ENCODE results near the gene FAM83G.
"Not testable (repeated sequence)": the region's sequence is repeated elsewhere in the genome, so short reads cannot be mapped to it uniquely, and the experiment has no call there.

The FAM83G gene

DNA sequence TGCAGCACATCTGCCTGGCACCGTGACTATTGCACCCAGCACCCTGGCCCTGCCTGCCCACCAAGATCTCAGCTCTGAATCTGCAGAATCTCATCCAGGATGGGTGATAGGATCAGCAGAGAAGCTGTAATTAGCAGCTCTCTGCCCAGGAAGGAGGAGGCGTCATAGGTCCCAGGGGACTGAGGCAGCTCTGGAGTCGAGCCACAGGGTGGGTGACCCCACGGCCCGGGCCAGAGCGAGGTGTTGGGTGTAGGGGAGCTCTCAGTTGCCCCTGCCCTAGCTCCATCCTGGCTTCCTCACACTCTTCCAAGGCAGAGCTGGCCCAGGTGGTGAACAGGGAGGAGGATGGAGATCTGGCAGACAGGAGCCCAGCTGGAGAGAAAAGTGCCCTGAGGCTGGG, 18.2 kb upstream of the FAM83G start:
- no peak for DNase-seq (ENCODE audit: low spot score)

DNA sequence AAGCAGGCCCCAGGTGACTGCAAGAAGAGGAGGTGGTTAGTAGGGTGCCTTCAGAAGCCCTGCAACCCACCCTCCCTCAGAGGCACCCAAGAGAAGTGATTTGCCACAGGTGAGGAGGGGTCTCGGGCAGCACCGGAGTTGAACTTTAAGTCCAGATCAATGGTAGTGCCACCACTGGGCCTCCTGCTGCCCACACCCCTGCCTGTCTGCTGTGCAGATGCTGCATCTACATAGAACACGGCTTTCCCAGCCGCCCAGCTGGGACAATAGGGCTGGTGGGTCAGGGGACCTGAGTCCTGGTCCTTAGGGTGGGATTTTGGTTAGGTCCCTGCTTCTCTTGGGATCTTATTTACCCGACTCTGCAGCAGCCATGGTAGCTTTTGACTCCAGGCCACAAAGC, 17.6 kb upstream of the FAM83G start:
- DNase-seq (ENCODE audit: low spot score), result no peak

DNA sequence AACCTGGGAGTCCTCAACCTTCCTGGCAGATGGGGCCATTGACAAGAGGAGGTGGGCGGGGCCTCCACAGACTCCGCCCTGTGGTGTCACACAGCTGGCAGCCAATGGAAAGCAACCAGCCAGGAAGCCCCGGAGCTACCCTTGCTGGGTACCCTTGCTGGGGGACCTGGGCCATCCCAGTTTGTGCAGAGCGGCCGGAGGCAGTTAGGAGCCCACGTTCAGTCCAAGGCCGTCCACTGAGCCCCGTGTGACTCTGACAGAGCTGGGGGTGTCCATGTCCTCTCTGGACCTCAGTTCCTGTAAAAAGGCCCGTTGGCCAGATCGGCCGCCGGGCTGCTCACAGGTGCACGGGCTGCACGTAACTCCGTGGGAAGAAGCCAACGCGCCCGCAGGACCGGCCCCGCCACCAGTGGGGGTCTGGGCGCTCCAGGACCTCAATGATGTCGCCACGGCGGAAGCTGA, 17.1 kb upstream of the FAM83G start:
- DNase-seq (ENCODE audit: low spot score), result no peak

DNA sequence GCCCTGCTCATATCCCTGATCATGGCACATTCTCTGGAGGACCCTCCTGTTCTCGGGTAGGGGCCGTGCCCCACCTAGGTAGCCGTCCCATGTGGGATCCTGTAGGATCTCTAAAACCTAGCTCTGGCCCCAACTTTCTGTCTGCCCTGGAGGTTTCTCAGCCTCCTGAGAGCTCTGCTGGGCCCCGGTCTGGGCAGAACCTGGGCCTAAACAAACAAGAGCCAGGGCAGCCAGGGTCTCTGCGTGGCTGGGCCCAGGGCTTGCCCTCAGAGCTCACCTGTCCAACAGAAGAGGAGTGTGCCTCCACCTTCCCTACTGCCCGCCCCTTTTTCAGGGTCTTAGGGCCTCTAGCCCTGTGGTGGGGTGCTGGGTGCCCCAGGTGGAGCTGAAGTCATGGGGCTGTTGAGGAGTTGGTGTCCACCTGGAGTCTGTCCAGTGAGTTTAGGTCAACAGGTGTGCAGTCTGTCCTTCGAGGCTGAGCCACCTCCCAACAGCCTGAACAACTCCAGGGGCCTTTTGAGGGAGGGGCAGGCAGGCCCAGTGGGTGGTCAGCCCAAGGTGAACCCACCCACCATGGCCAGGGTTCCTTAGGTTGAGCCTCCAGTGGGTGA, 16.6 kb upstream of the FAM83G start:
- DNase-seq (ENCODE audit: low spot score), result not testable (repeated sequence)

DNA sequence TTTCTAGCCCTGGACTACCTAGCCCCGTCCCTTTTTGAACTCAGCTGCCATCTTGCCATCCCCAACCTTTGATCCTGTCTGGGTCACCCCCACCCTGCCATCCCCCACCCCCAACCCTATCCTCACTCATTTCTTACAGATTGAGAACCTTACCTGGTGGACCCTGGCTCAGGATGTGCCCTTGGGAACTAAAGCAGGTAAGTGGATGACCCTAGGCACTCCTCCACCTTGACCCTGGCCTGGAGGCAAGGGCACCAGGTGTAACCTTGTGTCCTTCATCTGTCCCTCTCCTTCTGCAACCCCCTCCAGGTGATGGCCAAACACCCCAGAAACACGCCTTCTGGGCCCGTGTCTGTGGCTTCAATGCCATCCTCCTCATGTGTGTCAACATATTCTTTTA, 15.5 kb upstream of the FAM83G start:
- no peak for DNase-seq (ENCODE audit: low spot score)

DNA sequence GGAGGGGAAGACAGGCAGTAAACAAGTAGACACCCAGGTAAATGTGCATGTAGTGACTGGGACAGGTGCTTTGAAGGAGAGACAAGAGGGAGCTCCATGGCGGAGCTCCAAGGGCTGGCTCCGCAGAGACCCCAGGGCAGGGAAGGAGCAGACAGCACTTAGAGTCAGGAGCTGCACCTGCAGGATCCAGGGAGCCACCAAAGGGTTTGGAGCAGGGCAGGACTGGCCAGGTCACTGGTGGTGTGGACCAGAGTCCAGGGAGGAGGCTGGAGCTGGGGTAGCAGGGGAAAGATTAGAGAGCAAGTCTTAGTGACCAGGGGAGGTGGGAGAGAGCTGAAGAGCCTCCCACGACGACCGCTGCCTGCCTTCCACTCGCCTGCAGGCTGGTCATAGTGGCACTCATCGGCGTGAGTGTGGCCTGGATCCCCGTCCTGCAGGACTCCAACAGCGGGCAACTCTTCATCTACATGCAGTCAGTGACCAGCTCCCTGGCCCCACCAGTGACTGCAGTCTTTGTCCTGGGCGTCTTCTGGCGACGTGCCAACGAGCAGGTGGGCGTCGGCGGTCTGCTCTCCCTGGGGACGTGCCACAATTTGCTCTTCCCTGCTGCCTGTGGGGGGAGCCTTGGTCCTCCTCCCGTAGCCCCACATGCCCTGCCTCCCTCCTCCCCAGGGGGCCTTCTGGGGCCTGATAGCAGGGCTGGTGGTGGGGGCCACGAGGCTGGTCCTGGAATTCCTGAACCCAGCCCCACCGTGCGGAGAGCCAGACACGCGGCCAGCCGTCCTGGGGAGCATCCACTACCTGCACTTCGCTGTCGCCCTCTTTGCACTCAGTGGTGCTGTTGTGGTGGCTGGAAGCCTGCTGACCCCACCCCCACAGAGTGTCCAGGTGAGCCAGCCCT, 14.7 kb upstream of the FAM83G start:
- DNase-seq (ENCODE audit: low spot score), result no peak

DNA sequence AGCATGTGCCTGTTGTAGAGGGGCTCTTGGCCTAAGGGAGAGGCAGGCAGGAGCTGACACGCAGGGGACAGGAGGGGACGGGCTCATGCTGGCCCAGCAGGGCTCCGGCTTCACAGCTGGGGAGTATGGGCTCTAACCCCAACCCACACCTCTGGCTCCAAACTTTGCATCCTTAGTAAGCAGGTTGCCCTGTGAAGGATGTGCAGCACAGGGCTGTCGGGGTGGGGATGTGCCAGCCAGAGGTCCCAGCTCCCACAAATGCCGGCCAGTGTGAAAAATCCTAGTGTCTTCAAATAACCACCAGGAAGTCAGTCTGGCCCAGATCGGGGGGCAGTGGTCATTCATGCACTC, 14.0 kb upstream of the FAM83G start:
- DNase-seq (ENCODE audit: low spot score), result no peak

DNA sequence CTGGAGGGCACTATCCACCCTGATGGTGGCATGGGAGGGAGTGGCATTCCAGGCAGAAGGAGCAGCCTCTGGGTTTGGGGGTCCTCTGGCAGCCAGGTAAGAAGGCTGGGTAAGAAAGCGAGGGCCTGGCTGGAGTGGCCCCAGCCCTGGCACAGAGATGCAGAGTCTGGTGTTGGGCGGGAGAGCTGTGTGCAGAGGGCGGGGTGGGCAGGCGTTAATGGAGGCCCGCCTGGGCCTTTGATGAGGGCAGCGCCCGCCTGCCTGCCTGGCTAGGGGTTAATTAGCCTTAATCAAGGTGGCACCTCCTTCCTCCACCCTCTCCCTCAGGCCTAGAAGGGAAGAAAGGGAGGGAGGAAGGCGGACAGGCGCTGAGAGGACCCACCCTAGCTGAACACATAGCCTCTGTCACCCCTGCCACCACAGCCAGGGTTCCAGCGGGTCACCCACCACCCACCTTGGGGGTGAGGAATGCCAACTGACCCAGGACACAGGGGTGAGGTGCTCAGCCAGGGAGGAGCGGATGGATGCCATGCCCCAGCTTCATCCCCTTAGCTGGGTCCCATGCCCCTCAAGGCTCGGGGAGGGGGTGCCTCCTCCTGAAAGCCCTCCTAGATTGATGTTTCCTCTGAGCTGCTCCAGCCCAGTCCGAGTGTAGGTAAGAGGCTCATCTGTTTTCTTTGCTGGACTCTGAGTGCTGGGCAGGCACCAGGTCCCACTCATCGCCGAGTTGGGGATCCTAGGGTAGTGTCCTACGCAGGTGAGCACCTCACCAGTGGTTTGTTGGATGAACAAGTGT, 13.4 kb upstream of the FAM83G start:
- no peak for DNase-seq (ENCODE audit: low spot score)

DNA sequence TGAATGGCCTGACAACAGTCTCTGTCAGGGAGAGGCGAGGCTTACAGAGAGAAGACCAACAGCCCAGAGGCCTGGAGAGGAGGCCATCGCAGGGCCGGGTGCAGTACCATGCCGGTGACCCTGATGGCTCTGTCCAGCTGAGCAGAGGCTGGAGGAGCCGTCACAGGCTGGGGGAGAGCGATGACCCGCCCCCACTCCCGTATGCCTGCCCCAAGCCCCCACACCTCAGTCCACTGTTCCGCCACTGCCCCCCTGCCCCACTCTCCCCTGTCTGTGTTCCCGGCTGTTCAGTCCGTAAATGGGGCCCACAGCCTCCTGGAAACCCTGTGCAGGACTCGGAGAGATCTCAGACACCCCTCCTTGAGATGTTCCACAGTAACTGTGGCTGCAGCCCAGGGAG, 12.8 kb upstream of the FAM83G start:
- no peak for DNase-seq (ENCODE audit: low spot score)

DNA sequence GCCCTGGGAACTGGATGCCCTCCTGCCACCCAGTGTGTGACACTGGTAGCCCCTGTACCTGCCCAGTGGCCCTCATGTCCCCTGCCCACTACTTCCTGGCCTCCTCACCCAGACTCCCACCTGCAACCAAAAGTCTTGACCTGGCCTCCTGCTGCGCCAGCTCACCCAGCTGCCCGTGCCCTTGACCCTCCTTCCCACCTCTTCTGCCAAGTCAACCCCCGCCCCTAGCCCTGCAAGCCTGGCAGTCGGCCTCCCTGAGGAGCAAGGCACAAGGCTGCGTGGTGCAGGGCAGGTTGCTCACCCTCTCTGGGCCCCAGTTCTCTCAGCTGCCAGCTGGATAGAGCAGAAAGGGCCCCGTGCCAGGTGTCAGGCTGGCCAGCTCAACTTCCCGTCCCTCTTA, 12.3 kb upstream of the FAM83G start:
- no peak for DNase-seq (ENCODE audit: low spot score)

DNA sequence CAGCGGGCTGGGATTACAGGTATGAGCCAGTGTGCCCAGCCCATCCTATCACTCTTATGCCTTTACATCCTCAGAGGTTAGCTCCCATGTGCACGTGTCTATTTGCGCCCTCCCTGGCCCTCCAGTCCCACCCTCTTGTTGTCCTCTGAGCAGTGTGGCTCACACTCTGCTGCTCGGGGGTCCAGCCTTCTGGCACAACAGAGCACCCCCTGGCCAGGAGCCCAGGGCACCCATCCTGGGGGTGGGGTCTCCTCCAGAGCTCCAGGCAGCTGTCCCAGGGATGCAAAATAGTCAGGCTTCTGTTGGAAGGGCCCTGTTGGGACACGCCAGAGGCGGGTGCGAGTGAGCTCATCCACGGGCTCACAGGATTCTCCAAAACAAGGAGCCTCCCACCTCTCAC, 11.7 kb upstream of the FAM83G start:
- no peak for DNase-seq (ENCODE audit: low spot score)

DNA sequence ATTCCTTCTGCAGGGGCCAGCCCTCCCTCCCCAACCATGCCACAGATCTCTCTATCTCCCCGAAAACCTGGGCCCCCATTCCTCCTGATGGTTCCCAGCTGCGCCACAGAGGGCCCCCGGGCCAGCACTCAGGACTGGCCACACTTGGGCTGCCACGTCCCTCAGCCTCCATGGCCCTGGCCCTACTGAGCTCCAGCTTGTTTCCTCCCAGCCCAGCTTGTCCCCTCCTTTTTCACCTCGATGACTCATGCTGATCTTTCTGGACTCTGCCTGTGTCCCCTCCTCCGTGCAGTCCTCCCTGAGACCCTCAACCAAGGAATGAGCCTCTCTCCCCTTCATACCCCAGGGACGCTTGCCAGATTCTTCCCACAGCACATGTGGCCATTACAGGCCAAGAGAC, 10.9 kb upstream of the FAM83G start:
- DNase-seq (ENCODE audit: low spot score), result no peak

DNA sequence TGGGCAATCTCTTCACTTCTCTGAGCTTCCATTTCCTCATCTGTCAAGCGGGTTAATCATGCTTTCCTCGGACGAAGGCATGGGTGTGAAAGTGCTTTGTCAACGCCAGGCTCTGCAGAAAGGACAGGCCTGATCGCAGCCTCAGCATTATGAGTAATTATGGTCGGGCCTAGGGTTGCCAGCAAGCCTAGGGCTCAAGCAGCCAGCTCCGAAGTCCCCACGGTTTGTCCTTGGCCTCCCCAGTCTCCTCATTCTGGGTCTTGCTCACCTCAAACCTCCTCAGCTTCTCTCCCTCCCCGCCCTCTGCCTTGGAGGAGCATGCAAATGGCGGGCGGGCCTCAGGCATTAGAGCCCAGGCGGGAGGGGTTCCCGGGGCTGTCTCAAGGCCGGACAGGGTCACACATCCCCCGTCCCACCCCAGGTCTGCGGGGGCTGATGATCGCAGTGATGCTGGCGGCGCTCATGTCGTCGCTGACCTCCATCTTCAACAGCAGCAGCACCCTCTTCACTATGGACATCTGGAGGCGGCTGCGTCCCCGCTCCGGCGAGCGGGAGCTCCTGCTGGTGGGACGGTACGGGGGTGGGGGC, 10.2 kb upstream of the FAM83G start:
- DNase-seq (ENCODE audit: low spot score), result no peak

DNA sequence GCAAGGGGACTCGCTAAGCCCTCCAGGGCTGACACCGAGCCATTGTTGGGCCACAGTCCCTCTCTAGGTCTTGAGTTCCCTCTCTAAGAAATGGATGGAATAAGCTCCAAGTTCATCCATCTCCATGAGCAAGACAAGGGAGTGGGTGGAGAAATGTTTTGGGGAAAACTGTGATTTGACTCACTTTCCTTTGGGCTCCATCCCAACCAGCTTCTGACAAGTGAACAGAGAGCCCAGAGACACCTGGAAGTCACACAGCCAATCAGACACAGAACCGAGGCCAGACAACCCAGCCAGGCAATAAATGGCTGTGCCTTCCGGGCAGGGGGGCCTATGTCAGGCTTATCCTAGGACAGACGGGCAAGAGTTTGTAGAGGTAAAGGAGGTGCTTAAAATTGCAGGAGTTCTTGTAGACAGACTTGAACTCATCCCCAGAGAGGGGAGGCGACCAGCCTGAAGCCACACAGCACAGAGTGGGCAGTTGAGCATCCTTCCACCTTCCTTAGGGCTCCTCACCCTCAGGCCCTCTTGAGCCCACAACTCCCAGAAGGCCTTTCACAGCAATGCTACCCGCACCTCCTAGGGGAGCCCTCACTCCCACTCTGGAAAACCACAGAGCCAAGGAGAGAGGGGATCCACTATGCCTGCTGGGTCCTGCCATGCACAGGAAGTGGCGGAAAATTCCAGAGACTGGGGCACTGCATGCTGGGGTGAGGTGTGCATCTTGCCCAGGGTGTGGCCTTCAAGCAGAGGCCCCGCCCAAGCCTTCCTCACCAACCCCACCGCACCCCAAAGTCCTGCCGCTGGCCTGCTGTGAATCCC, 9.5 kb upstream of the FAM83G start:
- DNase-seq (ENCODE audit: low spot score), result no peak

DNA sequence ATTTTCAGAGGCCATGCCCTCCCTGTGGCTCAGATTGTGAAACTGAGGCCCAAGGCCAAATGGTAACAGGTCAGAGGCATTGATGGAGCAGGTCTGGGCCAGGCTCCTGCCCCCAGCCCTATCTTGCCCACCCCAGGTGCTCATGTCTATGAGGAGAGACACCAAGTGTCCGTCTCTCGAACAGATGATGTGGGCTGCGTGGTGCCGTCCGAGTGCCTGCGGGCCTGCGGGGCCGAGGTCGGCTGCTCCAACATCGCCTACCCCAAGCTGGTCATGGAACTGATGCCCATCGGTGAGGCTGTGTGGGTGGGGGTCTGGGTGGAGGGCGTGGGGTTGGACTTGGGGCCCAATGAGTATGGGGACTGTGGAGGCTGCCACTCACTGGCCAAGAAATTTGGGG, 8.7 kb upstream of the FAM83G start:
- no peak for DNase-seq (ENCODE audit: low spot score)

DNA sequence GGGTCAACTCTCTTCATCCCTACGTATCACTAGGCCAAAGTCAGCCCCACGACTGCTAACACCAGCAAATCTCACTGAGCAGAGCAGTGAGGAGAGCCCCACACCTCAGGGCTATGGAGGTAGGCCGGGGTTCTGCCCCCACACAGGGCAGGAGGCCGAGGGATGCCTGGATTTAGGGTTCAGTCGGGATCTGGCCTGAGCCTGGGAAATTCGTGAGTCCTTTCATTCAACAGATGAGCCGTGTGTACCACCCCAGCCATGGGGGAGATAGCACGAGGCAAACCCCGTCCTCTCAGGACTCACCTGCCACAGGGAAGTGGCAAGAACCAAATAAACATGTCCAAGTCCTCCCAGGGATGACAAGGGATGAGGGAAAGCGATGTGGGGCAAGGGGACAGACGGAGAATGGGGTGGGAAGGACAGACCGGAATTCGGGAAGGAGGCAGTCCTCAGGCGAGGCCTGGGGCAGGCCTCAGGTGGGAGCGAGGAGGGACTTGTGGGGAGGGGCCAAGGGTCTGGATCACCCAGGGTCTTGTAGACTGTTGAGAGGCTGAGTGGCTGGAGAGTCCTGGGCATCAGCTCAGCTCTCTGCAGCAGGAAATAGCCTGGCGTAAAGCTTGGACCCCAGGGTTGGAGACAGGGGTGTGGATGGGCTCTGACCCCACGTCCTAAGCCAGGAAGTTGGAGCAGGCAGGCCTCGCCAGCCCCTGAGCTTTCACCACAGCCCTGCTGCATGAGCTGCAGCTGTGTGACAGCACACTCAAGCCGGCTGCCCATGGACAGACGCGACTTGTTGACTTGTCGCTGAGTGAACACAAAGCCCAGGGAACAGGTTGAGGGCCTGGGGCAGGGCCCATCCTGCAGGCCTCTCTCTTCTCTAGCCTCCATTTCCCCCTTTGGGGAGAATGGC, 7.9 kb upstream of the FAM83G start:
- DNase-seq (ENCODE audit: low spot score), result no peak

DNA sequence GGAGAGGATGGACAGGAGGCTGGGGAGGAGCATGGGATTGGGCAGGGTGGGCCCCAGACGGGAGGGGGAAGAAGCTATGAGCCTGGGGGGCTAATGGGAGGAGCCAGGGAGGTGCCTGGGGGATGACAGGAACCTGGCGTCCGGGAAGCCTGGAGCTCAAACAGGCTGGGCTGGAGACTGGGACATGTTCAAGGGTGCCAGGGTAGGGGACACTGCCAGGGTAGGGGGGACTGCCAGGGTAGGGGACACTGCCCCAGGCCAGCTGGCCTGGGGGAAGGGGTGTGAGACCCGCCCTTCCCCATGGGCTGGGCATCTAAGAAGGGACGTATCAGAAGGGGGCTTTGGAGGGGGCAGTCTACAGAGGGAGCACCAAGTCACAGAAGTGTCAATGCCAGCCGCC, 7.0 kb upstream of the FAM83G start:
- no peak for DNase-seq (ENCODE audit: low spot score)

DNA sequence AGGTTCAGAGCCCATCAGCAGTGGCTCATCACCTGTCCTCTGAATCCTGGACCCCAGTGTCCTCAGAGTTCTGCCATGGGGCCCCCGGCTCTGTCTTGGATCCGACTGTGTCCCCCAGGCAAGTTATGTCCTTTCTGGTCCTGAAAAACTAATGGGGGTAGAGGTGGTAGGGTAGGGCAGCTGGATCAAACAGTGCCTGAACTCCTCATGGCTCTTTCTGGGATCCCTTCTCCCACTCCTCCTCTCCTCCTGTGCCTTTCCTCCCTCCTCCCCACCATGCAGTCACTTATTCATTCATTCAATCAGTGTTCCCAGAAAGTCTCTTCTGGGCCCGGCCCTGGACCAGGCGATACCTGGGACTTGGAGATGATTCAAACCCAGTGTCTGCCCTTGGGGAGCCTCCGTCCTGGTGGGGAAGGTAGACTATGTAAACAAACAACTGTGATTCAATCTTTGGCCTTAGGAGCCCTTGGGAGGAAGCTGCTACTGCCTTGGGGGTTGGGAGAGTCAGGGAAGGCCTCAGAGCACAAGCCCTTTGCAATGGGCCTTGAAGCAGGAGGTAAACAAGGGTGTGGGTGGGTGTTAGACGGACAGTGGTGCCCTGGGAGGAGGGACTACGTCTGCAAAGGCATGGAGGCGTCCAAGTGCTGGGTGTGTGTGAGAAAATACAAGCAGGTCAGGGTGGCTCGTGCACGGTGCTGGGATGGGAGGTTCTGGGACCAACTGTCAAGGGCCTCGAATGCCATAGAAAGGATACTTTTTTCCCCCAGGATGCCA, 6.4 kb upstream of the FAM83G start:
- no peak for DNase-seq (ENCODE audit: low spot score)

DNA sequence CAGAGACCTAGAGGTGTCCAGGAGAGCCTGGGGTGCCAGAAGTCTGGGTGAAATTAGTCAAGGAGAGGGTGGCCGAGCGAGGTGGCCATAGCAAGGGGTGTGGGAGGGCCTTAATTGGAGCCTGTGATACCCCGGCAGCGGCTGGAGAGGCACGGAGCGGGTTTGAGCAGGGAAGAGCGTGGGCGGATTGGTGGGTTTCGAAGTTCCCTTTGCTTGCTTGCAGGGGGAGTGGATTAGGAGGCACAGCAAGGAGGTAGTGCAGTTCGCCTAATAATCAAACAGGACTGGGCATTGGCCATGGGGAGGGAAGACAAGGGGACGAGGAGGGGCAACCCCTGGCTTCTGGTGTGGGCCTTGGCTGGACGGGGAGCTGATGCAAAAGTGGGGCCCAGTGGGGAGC, 5.4 kb upstream of the FAM83G start:
- no peak for DNase-seq (ENCODE audit: low spot score)

DNA sequence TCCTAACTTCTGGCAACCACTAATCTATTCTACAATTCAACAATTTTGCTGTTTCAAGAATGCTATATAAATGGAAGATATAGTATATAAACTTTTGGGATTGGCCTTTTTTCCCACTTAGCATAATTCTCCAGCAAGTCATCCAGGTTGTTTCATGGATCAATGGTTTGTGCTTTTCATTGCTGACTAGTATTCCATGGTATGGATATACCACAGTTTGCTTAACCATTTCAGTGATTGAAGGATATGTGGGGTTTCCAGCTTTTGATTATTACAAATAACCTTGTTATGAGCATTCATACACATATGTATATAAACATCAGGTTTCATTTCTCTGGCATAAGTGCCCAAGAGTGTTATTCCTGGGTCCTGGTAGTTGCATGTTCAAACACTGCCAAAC, 2.1 kb upstream of the FAM83G start:
- no peak for DNase-seq (ENCODE audit: low spot score)

All from iPS-NIHi11 (cell line).